ENCODE measurements around the gene PALM2AKAP2. TPM values are rescaled to one million over a fixed set of nuclear protein-coding genes. Genes with fewer than 3 reads are reported as not detected.

PALM2AKAP2 gene
- total and polyA plus RNA-seq, 10 donors, result 0.03 to 1.7 (median 1.2) TPM; not detected in 5

GRCh38 chr9:109811876-109812275 is 31.9 kb downstream of the PALM2AKAP2 start:
- 57 to 67% (median 61%) methylated on average over 1 of the region's 1 CpG for WGBS, 5 donors
- H3K9me3 ChIP-seq, result peaks cover 0 to 17% (median 11%) of the 10 kb centered on the region in 8 donors
- DNase-seq, result no peak
- no peaks in the 10 kb centered on the region for H3K4me1 ChIP-seq
- H3K4me3 ChIP-seq, result no peak overlapping the region
- no peaks in the 10 kb centered on the region for H3K36me3 ChIP-seq
- peaks cover 0 to 13% (median 0%) of the 10 kb centered on the region in 7 donors for H3K27me3 ChIP-seq (replicated peaks in 1 of 7)
- intact Hi-C loops (cut with DNase I; ENCODE audit: low total_unique reads), result loop anchor here (10.0 kb wide), 1 partner anchor 237 kb away; no protein-coding TSS in a partner anchor
- no peak for TF ChIP-seq POLR2A (IDR thresholded peaks at IDR 0.05)
- TF ChIP-seq CTCF (IDR thresholded peaks at IDR 0.05 in 8 of 11, conservative IDR thresholded peaks at IDR 0.05 in 3 of 11), result no peak
- no peak for TF ChIP-seq POLR2AphosphoS5 (IDR thresholded peaks at IDR 0.05)
- no peak overlapping the region for H3K27ac ChIP-seq

GRCh38 chr9:109812331-109812730 is 32.3 kb downstream of the PALM2AKAP2 start:
- 83 to 87% (median 83%) methylated on average over 4 of the region's 4 CpGs for WGBS, 5 donors

GRCh38 chr9:109812818-109813281 is 32.9 kb downstream of the PALM2AKAP2 start:
- no peak for DNase-seq
- TF ChIP-seq POLR2A (IDR thresholded peaks at IDR 0.05), result no peak
- TF ChIP-seq POLR2AphosphoS5 (IDR thresholded peaks at IDR 0.05), result no peak
- no peak for TF ChIP-seq CTCF (IDR thresholded peaks at IDR 0.05 in 8 of 11, conservative IDR thresholded peaks at IDR 0.05 in 3 of 11)
- Histone ChIP-seq H3K4me3 (no peak overlapping the region), H3K27me3 (replicated peaks in 1 of 7) (peaks cover 0 to 20% (median 0%) of the 10 kb centered on the region in 7 donors), H3K4me1 (peaks cover 0 to 1% (median 0%) of the 10 kb centered on the region in 6 donors), H3K9me3 (peaks cover 0 to 15% (median 11%) of the 10 kb centered on the region in 8 donors), H3K27ac (no peak overlapping the region), H3K36me3 (no peaks in the 10 kb centered on the region)
- intact Hi-C loops (cut with DNase I; ENCODE audit: low total_unique reads), result loop anchor here (10.0 kb wide), 1 partner anchor 238 kb away; no protein-coding TSS in a partner anchor
- WGBS, 5 donors, result 60 to 79% (median 76%) methylated on average over 1 of the region's 1 CpG

More at GRCh38 chr9:109812331-109812730, 32.3 kb downstream of the PALM2AKAP2 start:
- Histone ChIP-seq H3K4me3 (no peak overlapping the region), H3K27ac (no peak overlapping the region), H3K27me3 (replicated peaks in 1 of 7) (peaks cover 0 to 14% (median 0%) of the 10 kb centered on the region in 7 donors), H3K9me3 (peaks cover 0 to 17% (median 11%) of the 10 kb centered on the region in 8 donors), H3K36me3 (no peaks in the 10 kb centered on the region), H3K4me1 (no peaks in the 10 kb centered on the region)
- no peak for DNase-seq
- intact Hi-C loops (cut with DNase I; ENCODE audit: low total_unique reads), result loop anchor here (10.0 kb wide), 1 partner anchor 238 kb away; no protein-coding TSS in a partner anchor
- TF ChIP-seq CTCF (IDR thresholded peaks at IDR 0.05 in 8 of 11, conservative IDR thresholded peaks at IDR 0.05 in 3 of 11), result no peak
- TF ChIP-seq POLR2A (IDR thresholded peaks at IDR 0.05), result no peak
- no peak for TF ChIP-seq POLR2AphosphoS5 (IDR thresholded peaks at IDR 0.05)

GRCh38 chr9:109813303-109813702 is 33.3 kb downstream of the PALM2AKAP2 start:
- Histone ChIP-seq H3K27me3 (replicated peaks in 1 of 7) (peaks cover 0 to 24% (median 0%) of the 10 kb centered on the region in 7 donors), H3K27ac (no peak overlapping the region), H3K36me3 (no peaks in the 10 kb centered on the region), H3K4me3 (no peak overlapping the region), H3K4me1 (peaks cover 0 to 6% (median 0%) of the 10 kb centered on the region in 6 donors), H3K9me3 (peaks cover 0 to 10% (median 9%) of the 10 kb centered on the region in 8 donors)
- no peak for DNase-seq
- 33 to 87% (median 67%) methylated on average over 4 of the region's 4 CpGs for WGBS, 5 donors
- TF ChIP-seq CTCF (IDR thresholded peaks at IDR 0.05 in 8 of 11, conservative IDR thresholded peaks at IDR 0.05 in 3 of 11) (no peak), POLR2AphosphoS5 (IDR thresholded peaks at IDR 0.05) (no peak), POLR2A (IDR thresholded peaks at IDR 0.05) (no peak)
- intact Hi-C loops (cut with DNase I; ENCODE audit: low total_unique reads), result loop anchor here (10.0 kb wide), 1 partner anchor 239 kb away; no protein-coding TSS in a partner anchor

Data from spleen (tissue), 11 donors.